GM23248 (cell line): ENCODE measurements around the gene GCK.

Experiments
- EZH2 ChIP-seq: fragments of 200-600 bp; sonication (generic); IDR thresholded peaks from 2 replicates; pipeline ENCODE4 v1.6.1; 2018; ENCODE audit warnings: antibody characterized with exemption, mild to moderate bottlenecking; ENCODE audit not compliant: insufficient read depth, poor library complexity, severe bottlenecking
- EZH2phosphoT487 ChIP-seq: fragments of 200-600 bp; sonication (generic); IDR thresholded peaks from 2 replicates; pipeline ENCODE4 v1.6.1; 2018; ENCODE audit warnings: antibody characterized with exemption, moderate library complexity, mild to moderate bottlenecking, low read depth; ENCODE audit not compliant: insufficient read depth

GRCh38 chr7:44107116-44107960 lies 81.9 kb downstream of the GCK start:
- no peak for TF ChIP-seq EZH2
- no peak for TF ChIP-seq EZH2phosphoT487
